ENCODE results near the gene MCF2L2. TPM values are rescaled to one million over a fixed set of nuclear protein-coding genes. Genes with fewer than 3 reads are reported as not detected.

The MCF2L2 gene
- total and polyA plus RNA-seq, 2 of the 13 experiments (the other 11 are each of a cell fraction or from before 2014, with no cell fraction given), result not detected

GRCh38 chr3:183284570-183284969 lies 143.8 kb downstream of the MCF2L2 start:
- Histone ChIP-seq H3K27ac (ENCODE audit: extremely low read length, insufficient read depth, low read length) (no peak overlapping the region), H3K9me3 (ENCODE audit: low read length) (no peaks in the 10 kb centered on the region), H3K4me1 (ENCODE audit: insufficient read depth, low read length) (no peaks in the 10 kb centered on the region), H3K36me3 (replicated peaks in 1 of 2; ENCODE audit: control insufficient read depth in 1 of 2, insufficient read depth in 2 of 2, low read length in 2 of 2) (no peaks in the 10 kb centered on the region), H3K9ac (ENCODE audit: insufficient read depth, low read depth, low read length) (no peak overlapping the region), H3K4me3 (replicated peaks in 1 of 3; ENCODE audit: insufficient read depth in 1 of 3, low read depth in 2 of 3, low read length in 3 of 3) (no peak overlapping the region), H3K27me3 (ENCODE audit: control insufficient read depth in 1 of 2, insufficient read depth in 2 of 2, low read length in 2 of 2) (peaks cover 1 to 39% of the 10 kb centered on the region in 2 experiments; a peak in 3 of 5 replicates), H3K79me2 (ENCODE audit: insufficient read depth, low read length) (no peaks in the 10 kb centered on the region), H3K4me2 (ENCODE audit: low read depth, low read length) (no peak overlapping the region), H4K20me1 (ENCODE audit: insufficient read depth, low read length) (no peaks in the 10 kb centered on the region), H2AFZ (ENCODE audit: low read length) (no peak overlapping the region)
- no peak for TF ChIP-seq GRHL1 (CRISPR knock-in tag; conservative IDR thresholded peaks at IDR 0.05)
- in situ Hi-C loops (cut with HindIII; ENCODE audit: extremely low pct_ligation_motif_present, low pct_unique_long_range_greater_than_20kb) (no loop called here), intact Hi-C loops (cut with micrococcal nuclease; ENCODE audit: unreplicated experiment) (no loop called here)
- ChIA-PET CTCF (ENCODE audit: low intra/inter-chr PET ratio, low total read pairs) (no interaction called here), POLR2A (no interaction called here)
- DNase-seq (ENCODE audit: low spot score) (no peak), ATAC-seq (no peak), FAIRE-seq (no peak)
- WGBS (ENCODE audit: low lambda C conversion rate), result 38% methylated on average over 3 of the region's 3 CpGs
- BruUV-seq (replicated peaks), result no TSS peak

DNA sequence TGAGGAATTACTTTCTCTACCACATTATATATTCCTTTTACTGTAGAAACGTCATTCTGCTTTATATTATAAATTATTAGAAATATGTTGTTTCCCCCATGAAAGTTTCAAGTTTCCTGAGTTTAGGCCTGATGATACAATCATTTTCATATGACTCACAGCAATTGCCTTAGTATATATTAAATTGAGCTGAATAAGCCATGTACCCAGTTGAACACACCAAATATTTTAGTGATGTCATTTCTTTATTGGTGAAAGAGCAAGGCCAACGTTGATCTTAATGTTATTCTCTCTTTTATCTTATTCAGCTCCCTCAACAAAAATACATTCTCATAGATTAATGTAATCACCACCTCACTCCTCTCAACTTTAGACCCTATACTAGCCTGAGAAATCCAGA lies 144.5 kb downstream of the MCF2L2 start:
- BruUV-seq (replicated peaks), result no TSS peak

More for the DNA sequence above, 144.5 kb downstream of the MCF2L2 start:
- peaks cover 1 to 33% of the 10 kb centered on the region in 2 experiments; a peak in 3 of 5 replicates for H3K27me3 ChIP-seq (ENCODE audit: control insufficient read depth in 1 of 2, insufficient read depth in 2 of 2, low read length in 2 of 2)
- no peak overlapping the region for H2AFZ ChIP-seq (ENCODE audit: low read length)
- H3K36me3 ChIP-seq (replicated peaks in 1 of 2; ENCODE audit: control insufficient read depth in 1 of 2, insufficient read depth in 2 of 2, low read length in 2 of 2), result no peaks in the 10 kb centered on the region
- FAIRE-seq (no peak), DNase-seq (ENCODE audit: low spot score) (no peak), ATAC-seq (no peak)
- H3K9me3 ChIP-seq (ENCODE audit: low read length), result no peaks in the 10 kb centered on the region
- no peaks in the 10 kb centered on the region for H3K4me1 ChIP-seq (ENCODE audit: insufficient read depth, low read length)
- no peaks in the 10 kb centered on the region for H4K20me1 ChIP-seq (ENCODE audit: insufficient read depth, low read length)
- no peak overlapping the region for H3K4me3 ChIP-seq (replicated peaks in 1 of 3; ENCODE audit: insufficient read depth in 1 of 3, low read depth in 2 of 3, low read length in 3 of 3)
- in situ Hi-C loops (cut with HindIII; ENCODE audit: extremely low pct_ligation_motif_present, low pct_unique_long_range_greater_than_20kb), result no loop called here
- no peak for TF ChIP-seq FLYWCH1 (CRISPR knock-in tag; IDR thresholded peaks at IDR 0.05)
- no peak for TF ChIP-seq SMYD3 (CRISPR knock-in tag; IDR thresholded peaks at IDR 0.05)
- no peak for TF ChIP-seq ZNF737 (CRISPR knock-in tag; IDR thresholded peaks at IDR 0.05; ENCODE audit: borderline replicate concordance)
- TF ChIP-seq ATF7 (IDR thresholded peaks at IDR 0.05), result 0 out of 2 replicates have a peak, but pooled peaks have one; percentile 12
- no peak for TF ChIP-seq ATF7 (CRISPR knock-in tag; IDR thresholded peaks at IDR 0.05)
- no peak for TF ChIP-seq ARNT2 (CRISPR knock-in tag; IDR thresholded peaks at IDR 0.05; ENCODE audit: low read depth)
- TF ChIP-seq ZNF577 (CRISPR knock-in tag; IDR thresholded peaks at IDR 0.05; ENCODE audit: borderline replicate concordance, low read depth), result no peak
- TF ChIP-seq TCF7 (IDR thresholded peaks at IDR 0.05; ENCODE audit: low read depth), result no peak
- no peak overlapping the region for H3K27ac ChIP-seq (ENCODE audit: extremely low read length, insufficient read depth, low read length)
- H3K4me2 ChIP-seq (ENCODE audit: low read depth, low read length), result no peak overlapping the region
- intact Hi-C loops (cut with micrococcal nuclease; ENCODE audit: unreplicated experiment), result no loop called here
- no peak overlapping the region for H3K9ac ChIP-seq (ENCODE audit: insufficient read depth, low read depth, low read length)
- 2% methylated on average over 2 of the region's 2 CpGs for WGBS (ENCODE audit: low lambda C conversion rate)
- H3K79me2 ChIP-seq (ENCODE audit: insufficient read depth, low read length), result no peaks in the 10 kb centered on the region
- POLR2A ChIA-PET, result no interaction called here
- CTCF ChIA-PET (ENCODE audit: low intra/inter-chr PET ratio, low total read pairs), result no interaction called here

Data from HepG2 (cell line).